WERI-Rb-1 (cell line): ENCODE measurements around the gene RNF20.

Experiments
- DNase-seq: peaks from one replicate; pipeline ENCODE4 v3.0.0-alpha.2; 2020
- H3K27ac ChIP-seq: fragments of 250-450 bp; sonication (Bioruptor Pico); 2 replicates; pipeline ENCODE4 v1.5.1; 2020; ENCODE audit warnings: mild to moderate bottlenecking, moderate library complexity
- H3K27me3 ChIP-seq: fragments of 250-450 bp; sonication (Bioruptor Pico); 2 replicates; pipeline ENCODE4 v1.5.1; 2021; ENCODE audit warnings: mild to moderate bottlenecking, low read depth, moderate library complexity; ENCODE audit not compliant: insufficient read depth, severe bottlenecking
- H3K36me3 ChIP-seq: fragments of 250-450 bp; sonication (Bioruptor Pico); 2 replicates; pipeline ENCODE4 v1.5.1; 2020; ENCODE audit warnings: mild to moderate bottlenecking, moderate library complexity
- H3K4me3 ChIP-seq: 2 replicates; pipeline ENCODE4 v1.5.1; 2011; ENCODE audit warnings: low read depth, mild to moderate bottlenecking, control low read depth, low read length
- H3K9me3 ChIP-seq: fragments of 250-450 bp; sonication (Bioruptor Pico); 2 replicates; pipeline ENCODE4 v1.5.1; 2021; ENCODE audit warnings: mild to moderate bottlenecking, moderate library complexity; ENCODE audit not compliant: severe bottlenecking
- CTCF ChIP-seq: IDR thresholded peaks from 2 replicates; pipeline ENCODE4 v1.5.1; 2011; ENCODE audit warnings: low read depth, mild to moderate bottlenecking, control low read depth, inconsistent platforms, low read length

RNF20 gene

GRCh38 chr9:101524371-101524770 is 9.3 kb upstream of the RNF20 start:
- no peak for DNase-seq
- H3K27ac ChIP-seq = no peak overlapping the region
- no peak overlapping the region for H3K4me3 ChIP-seq

GRCh38 chr9:101527066-101527465 is 6.6 kb upstream of the RNF20 start:
- Histone ChIP-seq H3K36me3 (no peaks in the 10 kb centered on the region), H3K27ac (no peak overlapping the region), H3K9me3 (no peaks in the 10 kb centered on the region), H3K27me3 (no peaks in the 10 kb centered on the region), H3K4me3 (no peak overlapping the region)
- no peak for TF ChIP-seq CTCF
- no peak for DNase-seq

More at GRCh38 chr9:101524371-101524770, 9.3 kb upstream of the RNF20 start:
- TF ChIP-seq CTCF = no peak
- H3K9me3 ChIP-seq = no peaks in the 10 kb centered on the region
- H3K36me3 ChIP-seq = no peaks in the 10 kb centered on the region
- H3K27me3 ChIP-seq = no peaks in the 10 kb centered on the region

- Histone ChIP-seq H3K36me3 (no peaks in the 10 kb centered on the region), H3K27ac (no peak overlapping the region), H3K4me3 (no peak overlapping the region), H3K9me3 (no peaks in the 10 kb centered on the region), H3K27me3 (no peaks in the 10 kb centered on the region)
- no peak for TF ChIP-seq CTCF
- DNase-seq = no peak
Observed at GRCh38 chr9:101528015-101528414, 5.6 kb upstream of the RNF20 start.

GRCh38 chr9:101530076-101530711 is 3.5 kb upstream of the RNF20 start:
- Histone ChIP-seq H3K27me3 (no peaks in the 10 kb centered on the region), H3K4me3 (no peak overlapping the region), H3K36me3 (peaks cover under 1% of the 10 kb centered on the region), H3K9me3 (no peaks in the 10 kb centered on the region), H3K27ac (no peak overlapping the region)
- TF ChIP-seq CTCF = peak; percentile 81
- peak; percentile 81 for DNase-seq

GRCh38 chr9:101536351-101536750 is 2.7 kb downstream of the RNF20 start:
- Histone ChIP-seq H3K9me3 (no peaks in the 10 kb centered on the region), H3K4me3 (no peak overlapping the region), H3K27ac (no peak overlapping the region), H3K36me3 (peaks cover 55% of the 10 kb centered on the region), H3K27me3 (no peaks in the 10 kb centered on the region)
- DNase-seq = no peak
- TF ChIP-seq CTCF = no peak

DNA sequence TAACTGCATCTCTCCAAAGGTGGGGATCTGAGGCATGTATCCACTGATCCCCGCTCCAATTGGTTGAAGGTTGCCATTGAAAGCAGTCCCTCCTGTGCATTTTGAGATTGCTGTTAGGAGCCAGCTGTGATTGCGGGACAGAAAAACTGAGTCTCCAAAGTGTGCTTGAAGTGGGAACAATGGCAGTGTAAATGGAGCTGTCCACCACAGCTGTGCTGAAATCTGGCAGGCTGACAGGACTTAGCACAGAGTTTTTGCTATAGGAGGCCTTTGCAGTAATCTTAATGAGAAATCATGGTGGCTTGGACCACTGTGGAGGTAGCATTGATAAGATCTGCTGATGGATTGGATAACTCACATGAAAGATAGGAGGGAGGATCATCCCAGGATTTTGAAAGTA is 3.3 kb downstream of the RNF20 start:
- H3K4me3 ChIP-seq = no peak overlapping the region
- no peak for TF ChIP-seq CTCF
- no peaks in the 10 kb centered on the region for H3K27me3 ChIP-seq
- H3K36me3 ChIP-seq = peaks cover 56% of the 10 kb centered on the region
- no peak overlapping the region for H3K27ac ChIP-seq
- DNase-seq = no peak
- H3K9me3 ChIP-seq = no peaks in the 10 kb centered on the region
